C1 segment of cervical spinal cord (tissue), 14 donors: Measurements from ENCODE around the gene CCDC9.
"Not testable (repeated sequence)": the region's sequence is repeated elsewhere in the genome, so short reads cannot be mapped to it uniquely, and the experiment has no call there.

ENCODE experiments used
- DNase-seq, 14 donors: peaks; one replicate each; lab custom pipeline; 2025; lab: John Stamatoyannopoulos, UW

The CCDC9 gene

GRCh38 chr19:47283405-47284059 lies 27.2 kb downstream of the CCDC9 start:
- DNase-seq = no peak

- peak in 4 of 14 donors; percentile 5 to 35 (median 22) for DNase-seq
These were observed 28.1 kb downstream of the CCDC9 start for GRCh38 chr19:47284324-47284899.

GRCh38 chr19:47296036-47296435 lies 39.7 kb downstream of the CCDC9 start:
- DNase-seq = peak in 9 of 14 donors; percentile 5 to 63 (median 38)

GRCh38 chr19:47300867-47301266 lies 44.5 kb downstream of the CCDC9 start:
- not testable (repeated sequence) for DNase-seq

- DNase-seq = no peak
These were observed 45.9 kb downstream of the CCDC9 start for GRCh38 chr19:47302249-47302648.

- DNase-seq = no peak
These were observed 47.6 kb downstream of the CCDC9 start for GRCh38 chr19:47303966-47304365.

GRCh38 chr19:47305309-47305751 lies 49.0 kb downstream of the CCDC9 start:
- peak in 5 of 14 donors; percentile 1 to 38 (median 21) for DNase-seq

GRCh38 chr19:47306303-47306702 lies 50.0 kb downstream of the CCDC9 start:
- no peak for DNase-seq

- no peak for DNase-seq
These were observed 52.7 kb downstream of the CCDC9 start for GRCh38 chr19:47309038-47309437.

- DNase-seq = peak in 6 of 14 donors; percentile 10 to 35 (median 22)
These were observed 53.3 kb downstream of the CCDC9 start, which contains the start of gene C5AR1 for GRCh38 chr19:47309608-47310007. Gene C5AR1, plus strand, starts transcription at chr19:47309861. Its CDS starts 35 bp downstream, at chr19:47309896.

- no peak for DNase-seq
These were observed 54.0 kb downstream of the CCDC9 start for GRCh38 chr19:47310323-47310722.

GRCh38 chr19:47310819-47311218 lies 54.5 kb downstream of the CCDC9 start:
- DNase-seq = peak in 1 of 14 donors; percentile 10

GRCh38 chr19:47312366-47313006 lies 56.2 kb downstream of the CCDC9 start:
- DNase-seq = no peak

GRCh38 chr19:47313754-47314295 lies 57.5 kb downstream of the CCDC9 start:
- DNase-seq = no peak

- DNase-seq = peak in 9 of 14 donors; percentile 19 to 58 (median 34)
These were observed 58.9 kb downstream of the CCDC9 start for GRCh38 chr19:47315125-47315821.

GRCh38 chr19:47316513-47316912 lies 60.2 kb downstream of the CCDC9 start:
- DNase-seq = no peak

GRCh38 chr19:47319923-47320871 lies 63.9 kb downstream of the CCDC9 start:
- DNase-seq = no peak
